Mesendoderm (in vitro differentiated cells): ENCODE results near the gene TRIM32.

Experiments
- DNase-seq: peaks from one replicate; pipeline ENCODE4 v3.0.0; 2013
- H2AK5ac ChIP-seq: 2 replicates; pipeline ENCODE4 v1.6.1; 2013; ENCODE audit warnings: low read length, inconsistent platforms
- H2BK120ac ChIP-seq: 2 replicates; pipeline ENCODE4 v1.6.1; 2013; ENCODE audit warnings: low read depth, mild to moderate bottlenecking, low read length, moderate library complexity, mixed read lengths
- H2BK15ac ChIP-seq: replicated peaks from 2 replicates; pipeline ENCODE4 v1.6.1; 2013; ENCODE audit warnings: low read depth, mild to moderate bottlenecking, moderate library complexity
- H2BK5ac ChIP-seq: 2 replicates; pipeline ENCODE4 v1.6.1; 2013; ENCODE audit warnings: low read length, inconsistent platforms
- H3K18ac ChIP-seq: 2 replicates; pipeline ENCODE4 v1.6.1; 2013; ENCODE audit warnings: mild to moderate bottlenecking, low read length, mixed read lengths
- H3K23ac ChIP-seq: one replicate; pipeline ENCODE4 v1.6.1; 2013; ENCODE audit warnings: low read length
- H3K27ac ChIP-seq: 2 replicates; pipeline ENCODE4 v1.5.1; 2013; ENCODE audit warnings: low read depth, mild to moderate bottlenecking, inconsistent platforms, low read length, moderate library complexity
- H3K27me3 ChIP-seq: 2 replicates; pipeline ENCODE4 v1.6.1; 2013; ENCODE audit warnings: low read length, control low read depth, mild to moderate bottlenecking, inconsistent platforms; ENCODE audit not compliant: insufficient read depth, poor library complexity
- H3K36me3 ChIP-seq: 2 replicates; pipeline ENCODE4 v1.6.1; 2013; ENCODE audit warnings: low read length, inconsistent platforms; ENCODE audit not compliant: control insufficient read depth, insufficient read depth
- H3K4ac ChIP-seq: one replicate; pipeline ENCODE4 v1.6.1; 2013; ENCODE audit warnings: low read depth, mild to moderate bottlenecking, low read length, moderate library complexity
- H3K4me1 ChIP-seq: 2 replicates; pipeline ENCODE4 v1.6.1; 2013; ENCODE audit warnings: low read depth, low read length, inconsistent platforms; ENCODE audit not compliant: control insufficient read depth
- H3K4me2 ChIP-seq: 2 replicates; pipeline ENCODE4 v1.6.1; 2013; ENCODE audit warnings: low read length
- H3K4me3 ChIP-seq: 2 replicates; pipeline ENCODE4 v1.5.1; 2013; ENCODE audit warnings: mild to moderate bottlenecking, low read length
- H3K56ac ChIP-seq: one replicate; pipeline ENCODE4 v1.6.1; 2013; ENCODE audit warnings: low read length
- H3K79me1 ChIP-seq: 2 replicates; pipeline ENCODE4 v1.6.1; 2013; ENCODE audit warnings: low read length, inconsistent platforms
- H3K79me2 ChIP-seq: 2 replicates; pipeline ENCODE4 v1.6.1; 2013; ENCODE audit warnings: mild to moderate bottlenecking, low read length; ENCODE audit not compliant: control insufficient read depth, insufficient read depth
- H3K9ac ChIP-seq: 2 replicates; pipeline ENCODE4 v1.6.1; 2013; ENCODE audit warnings: low read length, inconsistent platforms
- H4K5ac ChIP-seq: one replicate; pipeline ENCODE4 v1.6.1; 2013; ENCODE audit warnings: low read length
- H4K8ac ChIP-seq: one replicate; pipeline ENCODE4 v1.6.1; 2013; ENCODE audit warnings: low read depth, mild to moderate bottlenecking, control low read depth, low read length, moderate library complexity
- WGBS: extraction: QIAGEN DNeasy Blood & Tissue Kit; methylation state at CpG from one replicate; pipeline ENCODE4 v1.1.7; 2013; ENCODE audit warnings: low lambda C conversion rate, missing lambda C conversion rate; ENCODE audit not compliant: insufficient coverage; ENCODE audit errors: extremely low coverage; 5-methylcytosine and 5-hydroxymethylcytosine counted together

TRIM32 gene

DNA sequence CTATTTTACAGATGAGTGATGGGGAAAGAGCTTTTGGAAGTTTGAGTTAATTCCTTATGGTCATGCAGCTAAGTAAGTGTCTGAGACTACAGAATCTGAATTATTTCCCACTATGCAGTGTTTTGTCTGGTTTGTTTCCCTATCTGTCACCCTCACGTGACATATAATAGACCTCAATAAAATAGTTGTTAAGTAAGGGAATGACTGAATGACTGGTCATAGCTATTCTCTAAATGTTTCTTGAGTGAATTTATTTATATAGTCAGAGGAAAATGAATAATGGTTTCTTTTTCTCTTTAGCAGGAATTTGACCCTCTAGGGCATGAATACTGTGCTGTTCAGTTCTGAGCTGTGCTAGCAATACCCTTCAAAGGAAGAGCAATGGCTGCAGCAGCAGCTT lies 10.3 kb downstream of the TRIM32 start:
- H2BK15ac ChIP-seq: no peak overlapping the region
- no peak overlapping the region for H3K9ac ChIP-seq
- no peak overlapping the region for H3K4ac ChIP-seq
- no peak for DNase-seq
- H3K18ac ChIP-seq: no peak overlapping the region
- no peak overlapping the region for H4K5ac ChIP-seq
- no peaks in the 10 kb centered on the region for H3K79me2 ChIP-seq
- no peak overlapping the region for H3K27ac ChIP-seq
- H4K8ac ChIP-seq: no peak overlapping the region
- no peak overlapping the region for H3K4me3 ChIP-seq
- H3K36me3 ChIP-seq: no peaks in the 10 kb centered on the region
- H3K56ac ChIP-seq: no peak overlapping the region
- H2BK120ac ChIP-seq: no peak overlapping the region
- no peak overlapping the region for H2AK5ac ChIP-seq
- H3K4me2 ChIP-seq: no peak overlapping the region
- H2BK5ac ChIP-seq: no peak overlapping the region
- no peak overlapping the region for H3K23ac ChIP-seq
- peaks cover 5% of the 10 kb centered on the region for H3K79me1 ChIP-seq
- no peaks in the 10 kb centered on the region for H3K27me3 ChIP-seq
- no peaks in the 10 kb centered on the region for H3K4me1 ChIP-seq
- no CpG with 5 or more reads among the region's 1 CpG for WGBS

DNA sequence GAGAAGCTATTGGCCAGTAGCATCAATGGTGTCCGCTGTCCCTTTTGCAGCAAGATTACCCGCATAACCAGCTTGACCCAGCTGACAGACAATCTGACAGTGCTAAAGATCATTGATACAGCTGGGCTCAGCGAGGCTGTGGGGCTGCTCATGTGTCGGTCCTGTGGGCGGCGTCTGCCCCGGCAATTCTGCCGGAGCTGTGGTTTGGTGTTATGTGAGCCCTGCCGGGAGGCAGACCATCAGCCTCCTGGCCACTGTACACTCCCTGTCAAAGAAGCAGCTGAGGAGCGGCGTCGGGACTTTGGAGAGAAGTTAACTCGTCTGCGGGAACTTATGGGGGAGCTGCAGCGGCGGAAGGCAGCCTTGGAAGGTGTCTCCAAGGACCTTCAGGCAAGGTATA lies 10.8 kb downstream of the TRIM32 start:
- no peak overlapping the region for H3K56ac ChIP-seq
- no peak overlapping the region for H2BK5ac ChIP-seq
- H3K27me3 ChIP-seq: no peaks in the 10 kb centered on the region
- H2AK5ac ChIP-seq: no peak overlapping the region
- no peak overlapping the region for H3K23ac ChIP-seq
- H2BK120ac ChIP-seq: no peak overlapping the region
- DNase-seq: no peak
- no peaks in the 10 kb centered on the region for H3K36me3 ChIP-seq
- no peak overlapping the region for H3K4me2 ChIP-seq
- peaks cover 5% of the 10 kb centered on the region for H3K79me1 ChIP-seq
- H4K5ac ChIP-seq: no peak overlapping the region
- no peak overlapping the region for H3K9ac ChIP-seq
- no peak overlapping the region for H4K8ac ChIP-seq
- no peaks in the 10 kb centered on the region for H3K4me1 ChIP-seq
- H3K27ac ChIP-seq: no peak overlapping the region
- no peaks in the 10 kb centered on the region for H3K79me2 ChIP-seq
- H2BK15ac ChIP-seq: no peak overlapping the region
- no peak overlapping the region for H3K18ac ChIP-seq
- no peak overlapping the region for H3K4ac ChIP-seq
- no CpG with 5 or more reads among the region's 16 CpGs for WGBS
- no peak overlapping the region for H3K4me3 ChIP-seq

DNA sequence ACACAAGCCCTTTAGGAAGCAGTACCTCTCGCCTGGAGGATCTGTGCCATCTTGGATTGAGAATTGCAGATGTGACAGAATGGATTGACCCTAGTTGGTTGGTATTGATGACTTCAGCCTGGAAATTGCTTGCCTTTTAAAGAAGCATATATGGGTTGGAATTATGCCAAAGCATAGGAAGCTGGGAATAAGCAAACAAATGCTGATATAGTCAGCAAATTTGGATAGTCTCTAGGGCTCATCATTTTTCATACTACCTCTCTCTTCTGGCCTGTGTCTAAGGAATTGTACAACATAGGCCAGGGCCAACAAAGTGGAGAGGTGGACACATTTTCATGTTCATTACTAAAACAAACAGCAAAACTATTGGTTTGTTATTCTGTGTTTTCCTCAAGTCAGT lies 13.2 kb downstream of the TRIM32 start:
- H3K79me2 ChIP-seq: no peaks in the 10 kb centered on the region

DNA sequence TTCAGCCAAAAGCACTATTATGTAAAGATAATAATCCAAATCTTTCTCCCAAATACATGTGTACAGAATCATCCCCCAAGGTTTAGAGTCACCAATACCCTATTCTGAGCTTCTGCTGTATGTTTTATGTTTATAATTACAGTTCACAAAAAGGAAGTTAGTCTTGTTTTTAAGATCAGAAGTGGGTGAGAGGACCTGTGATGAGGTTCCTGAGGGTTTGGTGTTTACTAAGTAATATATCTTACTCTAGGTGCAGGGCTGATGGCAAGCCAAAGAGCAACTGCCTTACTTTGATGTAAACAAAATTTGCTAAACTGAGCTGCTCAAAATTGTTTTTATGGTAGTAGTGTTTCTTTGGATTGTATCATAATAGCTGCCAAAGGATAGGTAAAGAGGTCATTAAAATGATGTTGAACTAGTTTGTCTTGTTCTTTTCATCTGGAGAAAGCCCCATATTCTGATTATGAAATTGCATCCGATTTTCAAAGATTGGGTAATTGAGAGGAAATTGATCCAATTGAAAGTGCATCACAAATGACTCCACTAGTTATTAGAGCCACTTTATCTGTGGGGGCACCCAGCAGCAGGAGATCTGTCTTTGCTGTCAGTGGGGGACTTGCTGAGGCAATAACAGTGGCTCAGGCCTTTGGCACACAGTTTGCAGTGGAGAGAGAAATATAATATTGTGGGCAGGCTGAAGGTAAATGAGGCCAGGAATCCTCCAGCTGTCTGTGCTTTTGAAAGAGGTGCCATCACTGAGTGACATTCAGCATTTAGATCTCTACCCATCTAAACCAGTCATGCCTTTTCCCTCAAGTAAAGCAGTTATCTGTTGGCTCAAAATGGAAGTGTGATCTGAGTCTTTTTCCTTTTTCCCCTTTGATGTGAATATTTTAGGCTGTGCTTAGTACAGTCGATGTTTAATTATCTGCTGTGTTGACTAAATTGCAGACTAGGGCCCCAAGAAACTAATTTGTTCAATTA lies 14.1 kb downstream of the TRIM32 start:
- DNase-seq: no peak
- Histone ChIP-seq H3K79me1 (no peaks in the 10 kb centered on the region), H4K5ac (no peak overlapping the region), H3K9ac (no peak overlapping the region), H3K36me3 (no peaks in the 10 kb centered on the region), H2AK5ac (no peak overlapping the region), H2BK120ac (no peak overlapping the region), H3K4me3 (no peak overlapping the region), H2BK15ac (no peak overlapping the region), H3K27me3 (no peaks in the 10 kb centered on the region), H4K8ac (no peak overlapping the region), H3K4me1 (no peaks in the 10 kb centered on the region), H3K18ac (no peak overlapping the region), H3K23ac (no peak overlapping the region), H2BK5ac (no peak overlapping the region), H3K27ac (no peak overlapping the region), H3K4ac (no peak overlapping the region), H3K79me2 (no peaks in the 10 kb centered on the region), H3K4me2 (no peak overlapping the region), H3K56ac (no peak overlapping the region)
- WGBS: no CpG with 5 or more reads among the region's 2 CpGs

More for the DNA sequence above, 13.2 kb downstream of the TRIM32 start:
- H3K4me2 ChIP-seq: no peak overlapping the region
- H3K4ac ChIP-seq: no peak overlapping the region
- H3K4me3 ChIP-seq: no peak overlapping the region
- no peak for DNase-seq
- no peak overlapping the region for H2BK5ac ChIP-seq
- H3K56ac ChIP-seq: no peak overlapping the region
- no peaks in the 10 kb centered on the region for H3K4me1 ChIP-seq
- H3K27ac ChIP-seq: no peak overlapping the region
- H4K5ac ChIP-seq: no peak overlapping the region
- H4K8ac ChIP-seq: no peak overlapping the region
- no peak overlapping the region for H3K23ac ChIP-seq
- no peaks in the 10 kb centered on the region for H3K36me3 ChIP-seq
- H2AK5ac ChIP-seq: no peak overlapping the region
- WGBS: no CpG with 5 or more reads among the region's 1 CpG
- no peak overlapping the region for H3K9ac ChIP-seq
- H3K79me1 ChIP-seq: no peaks in the 10 kb centered on the region
- H2BK120ac ChIP-seq: no peak overlapping the region
- no peaks in the 10 kb centered on the region for H3K27me3 ChIP-seq
- no peak overlapping the region for H2BK15ac ChIP-seq
- no peak overlapping the region for H3K18ac ChIP-seq

DNA sequence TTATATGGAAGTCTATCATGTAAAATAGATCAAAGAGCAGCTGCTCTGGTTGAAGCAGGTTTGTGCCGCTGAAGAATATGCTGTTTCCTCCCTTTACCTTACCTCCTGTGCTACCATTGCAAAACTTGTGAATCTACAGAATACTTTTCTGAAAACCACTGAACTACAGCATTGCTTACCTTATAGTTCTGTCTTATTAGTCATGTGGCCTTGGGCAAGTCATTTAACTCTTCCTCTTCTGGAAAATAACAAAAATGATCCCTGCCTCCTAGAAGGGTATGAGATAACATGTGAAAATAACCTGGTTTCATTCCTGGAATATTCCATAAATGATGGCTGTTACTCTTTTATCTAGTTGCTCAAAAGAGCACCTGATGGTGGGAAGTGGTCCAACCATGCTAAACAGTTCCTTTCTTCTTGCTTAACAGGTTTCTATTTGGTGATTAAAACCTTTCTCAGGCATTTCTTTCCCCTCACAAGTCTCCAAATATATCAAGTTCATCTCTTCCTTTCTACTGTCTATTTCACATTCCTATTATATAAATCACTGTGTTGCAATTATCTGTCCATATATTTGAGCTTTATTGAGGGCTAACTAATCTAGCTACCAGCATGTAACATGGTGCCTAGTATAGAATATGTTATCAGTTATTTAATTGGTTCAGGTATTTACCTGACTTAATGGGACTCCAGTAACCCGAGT lies 15.0 kb downstream of the TRIM32 start:
- Histone ChIP-seq H3K4ac (no peak overlapping the region), H3K4me1 (no peaks in the 10 kb centered on the region), H3K79me2 (no peaks in the 10 kb centered on the region), H3K79me1 (no peaks in the 10 kb centered on the region), H3K4me2 (no peak overlapping the region), H4K8ac (no peak overlapping the region), H3K4me3 (no peak overlapping the region), H4K5ac (no peak overlapping the region), H2AK5ac (no peak overlapping the region), H3K56ac (no peak overlapping the region), H3K23ac (no peak overlapping the region), H3K9ac (no peak overlapping the region), H3K27me3 (no peaks in the 10 kb centered on the region), H2BK120ac (no peak overlapping the region), H2BK15ac (no peak overlapping the region), H2BK5ac (no peak overlapping the region), H3K27ac (no peak overlapping the region), H3K36me3 (no peaks in the 10 kb centered on the region), H3K18ac (no peak overlapping the region)
- no peak for DNase-seq
- no CpG with 5 or more reads among the region's 2 CpGs for WGBS
